Measurements from ENCODE around the gene LGALS4. TPM values are rescaled to one million over a fixed set of nuclear protein-coding genes. Genes with fewer than 3 reads are reported as not detected.
"Not testable (repeated sequence)": the region's sequence is repeated elsewhere in the genome, so short reads cannot be mapped to it uniquely, and the experiment has no call there.

LGALS4 gene, protein sequence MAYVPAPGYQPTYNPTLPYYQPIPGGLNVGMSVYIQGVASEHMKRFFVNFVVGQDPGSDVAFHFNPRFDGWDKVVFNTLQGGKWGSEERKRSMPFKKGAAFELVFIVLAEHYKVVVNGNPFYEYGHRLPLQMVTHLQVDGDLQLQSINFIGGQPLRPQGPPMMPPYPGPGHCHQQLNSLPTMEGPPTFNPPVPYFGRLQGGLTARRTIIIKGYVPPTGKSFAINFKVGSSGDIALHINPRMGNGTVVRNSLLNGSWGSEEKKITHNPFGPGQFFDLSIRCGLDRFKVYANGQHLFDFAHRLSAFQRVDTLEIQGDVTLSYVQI
- polyA plus RNA-seq (ENCODE audit: insufficient read length), result 2.0 TPM
- long read RNA-seq, donor 1, partial matches to known transcripts, result 0 of 1 reads
- long read RNA-seq, donor 1, other reads (novel, unspliced or antisense), result 0 of 1 reads
- long read RNA-seq, donor 2, partial matches to known transcripts, result 0 of 2 reads
- long read RNA-seq, donor 2, other reads (novel, unspliced or antisense), result 0 of 2 reads
- long read RNA-seq, donor 3, partial matches to known transcripts, result 0 of 1 reads
- long read RNA-seq, donor 3, other reads (novel, unspliced or antisense), result 0 of 1 reads
- long read RNA-seq, donor 4, result 0 reads
- long read RNA-seq, donor 5, result 0 reads
- long read RNA-seq, donor 6, result 0 reads
- long read RNA-seq, donor 7, partial matches to known transcripts, result 0 of 1 reads
- long read RNA-seq, donor 7, other reads (novel, unspliced or antisense), result 0 of 1 reads
- long read RNA-seq, donor 8, result 0 reads

DNA sequence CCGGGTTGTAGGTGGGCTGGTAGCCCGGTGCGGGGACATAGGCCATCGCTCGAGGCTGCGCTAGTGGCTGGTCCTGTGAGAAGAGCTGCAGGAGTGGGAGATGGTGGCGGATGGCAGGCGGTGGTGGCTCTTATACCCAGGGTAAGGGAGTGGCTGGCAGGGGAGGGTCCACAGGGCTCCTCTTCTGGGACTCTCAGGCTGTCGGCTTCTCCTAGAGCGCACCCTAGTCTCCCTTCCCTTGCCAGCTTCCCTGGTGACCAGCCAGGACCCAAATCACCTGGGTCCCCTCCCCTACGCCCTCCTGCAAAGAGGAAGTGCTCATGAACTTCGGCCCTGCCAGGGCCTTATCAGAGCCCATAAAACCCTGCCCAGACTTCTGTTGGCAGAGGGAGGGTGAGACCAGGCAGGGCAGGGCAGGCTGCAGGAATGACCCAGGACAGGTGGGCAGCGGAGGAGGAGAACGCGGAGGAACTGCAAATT, at the start of gene LGALS4:
Gene LGALS4, minus strand, starts transcription at position 105 of the 480 bp plus-strand sequence. Its CDS starts 59 bp downstream, at position 46.
- DNase-seq, result no peak

DNA sequence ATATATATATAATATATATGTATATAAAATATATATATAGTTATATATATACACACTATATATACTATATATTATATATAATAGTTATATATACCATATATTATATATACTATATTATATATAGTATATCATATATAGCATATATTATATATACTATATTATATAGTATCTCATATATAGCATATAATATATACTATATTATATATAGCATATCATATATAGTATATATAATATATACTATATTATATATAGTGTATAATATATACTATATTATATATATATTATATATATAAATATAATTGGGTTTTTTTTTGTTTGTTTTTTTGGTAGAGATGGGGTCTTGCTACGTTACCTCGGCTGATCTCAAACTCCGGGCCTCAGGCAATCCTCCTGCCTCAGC, 48.6 kb upstream of the LGALS4 start:
- DNase-seq, result no peak

DNA sequence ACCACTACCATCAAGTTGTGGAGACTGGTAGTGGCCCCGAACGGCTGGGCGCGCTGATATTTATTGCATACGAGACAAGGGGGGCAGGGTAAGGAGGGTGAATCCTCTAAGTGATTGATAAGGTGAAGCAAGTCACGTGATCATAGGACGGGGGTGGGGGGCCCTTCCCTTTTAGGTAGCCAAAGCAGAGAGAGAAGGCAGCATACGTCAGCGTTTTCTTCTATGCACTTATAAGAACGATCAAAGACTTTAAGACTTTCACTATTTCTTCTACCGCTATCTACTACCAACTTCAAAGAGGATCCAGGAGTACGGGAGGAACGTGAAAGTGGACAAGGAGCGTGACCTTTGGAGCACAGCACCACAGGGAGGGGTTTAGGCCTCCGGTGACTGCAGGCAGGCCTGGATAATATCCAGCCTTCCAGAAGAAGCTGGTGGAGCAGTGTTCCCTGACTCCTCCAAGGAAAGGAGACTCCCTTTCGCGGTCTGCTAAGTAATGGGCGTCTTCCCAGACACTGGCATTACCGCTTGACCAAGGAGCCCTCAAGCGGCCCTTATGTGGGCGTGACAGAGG, 47.0 kb upstream of the LGALS4 start:
- DNase-seq, result not testable (repeated sequence)

DNA sequence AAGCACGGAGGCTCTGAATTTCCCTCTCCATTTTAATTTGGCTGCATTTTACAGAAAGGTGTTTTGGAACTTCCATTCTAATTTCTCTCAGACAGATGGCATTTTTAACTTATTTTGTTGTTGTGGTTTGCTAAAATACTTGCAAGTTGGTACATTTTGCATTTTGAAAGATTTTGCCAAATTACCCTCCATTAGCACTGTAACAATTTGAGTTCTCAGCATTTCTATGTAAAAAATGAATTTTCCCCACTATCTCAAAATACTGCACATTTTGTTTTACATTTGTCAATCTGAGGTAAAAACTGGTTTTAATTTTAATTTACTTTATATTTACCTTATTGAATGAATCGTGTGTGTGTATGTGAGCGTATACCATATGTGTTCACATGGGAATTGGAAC, 44.1 kb upstream of the LGALS4 start:
- no peak for DNase-seq

DNA sequence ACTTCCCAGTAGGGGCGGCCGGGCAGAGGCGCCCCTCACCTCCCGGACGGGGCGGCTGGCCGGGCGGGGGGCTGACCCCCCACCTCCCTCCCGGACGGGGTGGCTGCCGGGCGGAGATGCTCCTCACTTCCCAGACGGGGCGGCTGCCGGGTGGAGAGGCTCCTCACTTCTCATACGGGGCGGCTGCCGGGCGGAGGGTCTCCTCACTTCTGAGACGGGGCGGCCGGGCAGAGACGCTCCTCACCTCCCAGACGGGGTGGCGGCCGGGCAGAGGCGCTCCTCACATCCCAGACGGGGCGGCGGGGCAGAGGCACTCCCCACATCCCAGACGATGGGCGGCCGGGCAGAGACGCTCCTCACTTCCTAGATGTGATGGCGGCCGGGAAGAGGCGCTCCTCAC, 43.0 kb upstream of the LGALS4 start:
- DNase-seq, result not testable (repeated sequence)

DNA sequence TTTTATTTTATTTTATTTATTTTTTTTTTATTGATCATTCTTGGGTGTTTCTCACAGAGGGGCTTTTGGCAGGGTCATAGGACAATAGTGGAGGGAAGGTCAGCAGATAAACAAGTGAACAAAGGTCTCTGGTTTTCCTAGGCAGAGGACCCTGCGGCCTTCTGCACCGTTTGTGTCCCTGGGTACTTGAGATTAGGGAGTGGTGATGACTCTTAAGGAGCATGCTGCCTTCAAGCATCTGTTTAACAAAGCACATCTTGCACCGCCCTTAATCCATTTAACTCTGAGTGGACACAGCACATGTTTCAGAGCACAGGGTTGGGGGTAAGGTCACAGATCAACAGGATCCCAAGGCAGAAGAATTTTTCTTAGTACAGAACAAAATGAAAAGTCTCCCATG, 42.2 kb upstream of the LGALS4 start:
- DNase-seq, result not testable (repeated sequence)

DNA sequence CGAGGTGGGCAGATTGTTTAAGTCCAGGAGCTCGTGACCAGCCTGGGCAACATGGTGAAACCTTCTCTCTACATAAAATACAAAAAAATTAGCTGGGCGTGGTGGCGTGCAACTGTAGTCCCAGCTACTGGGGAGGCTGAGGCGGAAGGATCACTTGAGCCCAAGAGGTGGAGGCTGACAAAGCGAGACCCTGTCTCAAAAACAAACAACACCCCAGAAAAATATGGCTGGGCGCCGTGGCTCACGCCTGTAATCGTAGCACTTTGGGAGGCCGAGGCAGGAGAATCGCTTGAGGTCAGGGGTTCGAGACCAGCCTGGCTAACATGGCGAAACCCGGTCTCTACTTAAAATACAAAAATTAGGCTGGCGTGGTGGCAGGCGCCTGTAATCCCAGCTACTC, 40.5 kb upstream of the LGALS4 start:
- DNase-seq, result no peak

DNA sequence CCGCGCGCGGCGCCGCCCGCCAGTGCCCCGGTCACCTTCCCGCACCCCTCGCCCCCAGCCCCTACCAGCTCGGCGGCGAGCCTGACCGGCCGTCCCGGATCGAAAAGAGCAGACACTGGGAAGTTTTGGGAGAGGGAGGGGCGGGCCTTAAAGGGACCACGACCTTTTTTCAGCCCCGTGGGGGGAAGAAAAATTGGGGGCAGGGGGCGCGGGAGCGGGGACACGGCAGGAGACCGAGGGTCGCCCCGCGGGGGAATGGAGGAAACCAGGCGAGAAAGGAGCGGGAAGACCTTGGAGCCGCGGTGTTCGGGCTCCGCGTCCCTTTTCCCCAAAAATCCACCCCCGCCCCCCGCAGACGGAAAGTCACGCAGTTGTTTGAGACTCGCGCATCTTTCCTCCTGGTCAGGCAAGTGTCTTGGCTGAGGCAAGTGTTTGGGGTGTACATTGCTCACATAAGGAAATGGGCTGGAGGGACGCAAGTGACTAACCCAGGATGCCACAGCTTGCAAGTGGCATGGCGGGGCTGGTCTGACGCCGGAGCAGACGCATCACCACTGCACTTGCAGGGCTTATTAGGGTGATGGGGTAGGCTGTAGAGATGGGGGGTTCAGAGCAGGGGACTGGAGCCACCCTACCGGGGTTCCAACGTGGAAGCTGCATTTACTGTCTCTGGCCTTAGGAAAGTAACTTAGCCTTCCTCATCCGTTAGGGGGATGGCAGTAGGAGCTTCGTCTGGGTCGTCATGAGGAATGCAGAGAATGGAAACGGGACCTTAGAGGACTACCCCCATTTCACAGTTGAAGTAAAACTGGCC, 39.7 kb upstream of the LGALS4 start:
- peak; percentile 61 for DNase-seq

DNA sequence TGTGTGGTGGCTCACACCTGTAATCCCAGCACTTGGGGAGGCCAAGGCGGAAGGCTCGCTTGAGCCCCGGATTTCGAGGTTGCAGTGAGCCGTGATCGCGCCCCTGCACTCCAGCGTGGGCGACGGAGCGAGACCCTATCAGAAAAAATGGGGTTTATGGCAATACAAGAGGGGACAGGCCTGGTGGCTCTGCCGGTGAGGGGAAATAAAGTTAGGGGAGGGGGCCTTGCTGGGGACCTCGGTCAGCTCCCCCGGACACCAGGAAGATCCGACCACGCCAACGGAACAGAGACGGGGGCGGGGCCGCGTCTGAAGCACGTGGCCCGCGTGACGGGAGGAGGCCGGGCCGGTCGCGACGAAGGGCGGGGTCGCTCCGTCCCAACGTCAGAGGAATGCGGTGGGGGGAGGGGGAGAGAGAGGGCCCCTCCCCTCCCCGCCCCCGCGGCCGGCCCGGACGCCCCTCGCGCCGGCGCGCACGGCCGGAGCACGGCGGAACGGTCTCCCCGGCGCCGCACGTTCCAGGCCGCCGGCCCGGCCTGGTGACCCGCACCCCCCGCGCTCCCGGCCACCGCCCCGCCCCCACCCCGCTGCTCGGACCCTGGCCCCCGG, 39.0 kb upstream of the LGALS4 start:
- peak; percentile 93 for DNase-seq

DNA sequence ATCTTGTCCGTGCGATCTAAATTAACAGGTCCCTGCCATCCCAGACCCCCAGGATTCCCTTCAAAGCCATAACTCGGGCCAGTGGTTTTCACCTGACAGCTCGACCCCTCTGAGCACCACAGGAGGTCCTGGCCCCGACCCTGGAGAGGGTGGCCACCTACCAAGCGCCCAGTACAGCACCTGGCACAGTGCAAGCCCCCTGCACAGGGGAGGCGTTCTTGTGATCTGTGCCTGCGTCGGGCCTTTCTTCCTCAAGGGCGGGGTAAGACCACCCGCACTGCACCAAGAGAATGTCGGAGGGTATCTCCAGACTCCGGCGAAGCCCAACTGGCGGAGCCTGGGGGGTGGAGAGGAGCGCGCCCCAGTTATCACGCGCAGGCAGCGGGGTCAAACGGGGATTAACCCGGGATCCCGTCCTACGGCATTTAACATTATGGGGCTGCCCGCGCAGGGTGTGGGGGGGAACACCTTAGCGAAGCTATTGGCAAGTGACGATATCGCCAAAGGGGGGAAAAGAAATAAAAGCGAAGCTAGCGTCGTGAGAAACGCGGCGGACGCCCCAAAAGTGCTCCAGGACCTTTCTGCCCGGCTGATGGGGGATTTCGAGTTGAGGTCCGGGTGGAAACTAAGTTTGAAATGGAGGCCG, 38.4 kb upstream of the LGALS4 start:
- DNase-seq, result no peak

DNA sequence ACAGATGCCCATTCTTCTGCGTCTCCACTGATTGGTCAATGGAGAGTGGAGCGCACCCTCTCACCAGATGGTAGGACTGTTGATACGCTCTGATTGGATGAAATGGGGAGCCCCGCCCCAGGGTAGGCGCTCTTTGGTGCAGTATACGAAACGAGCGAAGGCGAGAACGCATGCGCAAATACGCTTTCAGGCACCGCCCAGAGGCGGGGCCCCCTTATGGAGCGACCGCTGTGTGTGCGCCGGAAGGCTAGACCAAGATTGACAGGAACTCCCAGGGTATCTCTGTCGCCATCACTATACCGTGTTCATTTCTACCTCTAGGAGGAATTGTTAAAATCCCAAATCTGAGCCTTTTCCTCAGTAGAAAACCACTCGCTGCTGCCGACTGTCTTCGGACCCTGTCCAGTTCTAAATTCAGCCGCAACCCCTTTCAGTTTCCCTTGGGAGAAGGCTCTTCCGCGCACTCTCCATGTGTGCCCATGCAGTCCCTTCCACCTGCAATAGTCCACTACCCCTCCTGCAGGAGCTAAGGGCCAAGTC, 37.8 kb upstream of the LGALS4 start:
- peak; percentile 100 for DNase-seq

DNA sequence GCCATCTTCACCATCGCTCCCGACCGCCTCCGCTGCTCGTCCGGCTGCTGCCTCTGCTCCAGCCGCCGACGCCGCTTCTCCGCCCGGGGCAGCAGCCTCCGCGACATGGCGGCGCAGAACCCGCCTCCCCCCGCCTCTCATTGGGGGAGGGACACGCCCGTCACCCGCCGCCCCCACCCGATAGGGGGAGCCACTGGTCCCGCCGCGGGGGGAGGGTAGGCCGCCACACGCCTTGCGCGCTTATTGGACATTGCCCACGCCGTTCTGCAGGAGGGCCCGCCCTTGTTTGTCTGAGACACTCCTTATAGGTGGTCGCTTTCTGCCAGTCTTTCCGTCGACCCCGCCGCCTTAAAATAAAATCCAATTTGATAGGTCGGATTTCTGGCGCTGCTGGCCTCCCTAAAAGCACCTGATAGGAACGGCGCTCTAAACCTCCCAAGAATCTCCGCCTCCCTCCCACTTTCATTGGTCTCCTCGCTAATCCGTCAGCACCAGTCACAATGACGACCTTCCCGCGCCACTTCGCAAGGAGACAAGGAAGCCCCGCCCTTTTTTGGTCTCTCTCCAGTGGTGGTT, 37.2 kb upstream of the LGALS4 start, which contains the start of gene HNRNPL:
Gene HNRNPL, minus strand, starts transcription at position 127 of the 576 bp plus-strand sequence. Its CDS starts 20 bp downstream, at position 107.
- DNase-seq, result no peak

DNA sequence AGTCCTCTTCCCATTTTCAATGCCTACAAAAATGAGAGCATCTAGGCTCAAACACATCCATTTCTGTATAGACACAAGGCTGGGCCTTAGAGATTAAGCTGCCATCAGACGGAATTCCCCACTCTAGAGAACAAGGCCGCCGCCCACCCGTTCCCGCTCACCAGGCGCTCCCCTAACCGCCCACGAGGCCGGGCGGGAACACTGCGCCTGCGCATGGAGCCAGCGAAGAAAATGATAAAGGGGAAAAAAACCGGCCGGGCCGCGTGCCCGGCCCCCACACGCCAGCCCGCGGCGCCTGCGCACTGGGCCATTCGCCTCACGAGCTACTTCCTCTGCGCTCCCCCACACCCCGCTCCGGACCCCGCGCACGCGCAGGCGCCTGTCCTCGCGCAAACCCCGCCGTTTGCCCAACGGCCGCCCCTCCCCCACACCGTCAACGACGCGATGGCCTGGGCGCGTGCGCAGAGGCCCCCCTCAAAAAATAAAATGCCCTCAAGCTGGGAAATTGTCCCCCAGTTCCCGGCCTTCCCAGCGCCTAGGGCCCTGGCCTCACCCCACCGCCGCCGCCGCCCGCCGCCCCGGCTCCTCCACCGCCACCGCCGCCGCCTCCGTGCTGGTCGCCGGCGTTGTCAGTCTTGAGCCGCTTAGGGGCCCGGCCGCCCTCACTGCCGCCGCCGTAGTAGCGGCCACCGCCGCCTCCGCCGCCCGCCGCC, 36.6 kb upstream of the LGALS4 start:
- peak; percentile 96 for DNase-seq

DNA sequence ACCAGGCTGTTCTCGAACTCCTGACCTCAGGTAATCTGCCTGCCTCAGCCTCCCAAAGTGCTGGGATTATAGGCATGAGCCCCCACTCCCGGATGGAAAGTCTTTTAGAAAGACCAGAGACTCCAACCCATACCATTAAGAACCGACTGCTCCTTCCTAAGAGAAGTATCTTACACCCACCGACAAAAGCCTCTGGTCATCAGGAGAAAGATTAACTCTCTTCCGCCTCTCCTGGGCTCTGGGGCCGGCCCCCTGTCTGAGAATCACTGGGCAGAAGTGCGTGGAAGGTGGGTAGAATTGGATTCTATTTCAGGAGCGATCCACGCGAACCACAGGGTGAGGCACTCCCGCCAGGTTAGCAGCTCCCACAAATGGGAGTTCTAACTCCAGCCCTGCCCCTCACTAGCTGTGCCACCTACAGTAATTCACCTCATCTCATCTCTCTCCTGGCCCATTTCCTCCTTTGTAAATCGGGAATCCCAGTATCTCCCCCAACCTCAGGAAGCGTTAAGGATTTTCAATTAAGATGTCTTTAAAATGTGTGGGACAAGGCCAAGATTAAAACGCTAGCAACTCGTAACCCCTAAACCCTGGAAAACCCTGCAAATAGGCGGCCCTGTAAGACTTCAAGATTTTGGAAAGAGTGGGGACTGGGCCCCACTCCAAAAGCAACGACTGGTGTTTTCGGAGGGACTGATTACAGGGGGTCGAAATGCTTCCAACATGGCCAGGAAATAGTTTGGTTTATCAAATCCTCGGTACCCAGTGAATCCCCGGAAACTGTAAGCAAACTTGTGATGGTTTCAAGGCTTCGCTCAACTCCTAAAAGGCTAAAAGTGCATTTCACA, 35.8 kb upstream of the LGALS4 start:
- no peak for DNase-seq

DNA sequence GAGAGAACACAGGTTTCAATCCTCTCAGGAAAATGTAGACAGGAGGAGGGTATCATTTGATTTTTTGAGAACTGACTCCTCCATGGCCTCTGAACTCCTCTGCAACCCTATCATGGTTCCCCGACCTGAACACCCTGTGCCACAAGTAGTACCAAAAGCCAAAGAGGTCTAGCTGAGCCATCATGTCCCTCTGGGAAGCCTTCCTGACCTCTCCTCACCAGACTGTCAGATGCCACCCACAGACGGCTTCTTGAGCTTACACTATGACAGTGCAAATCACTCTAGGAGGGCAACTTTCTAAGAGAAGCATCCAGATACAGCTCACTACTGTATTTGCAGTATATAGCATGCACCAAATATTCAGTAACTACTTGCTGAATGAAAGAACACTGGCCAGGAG, 33.4 kb upstream of the LGALS4 start:
- DNase-seq, result no peak

DNA sequence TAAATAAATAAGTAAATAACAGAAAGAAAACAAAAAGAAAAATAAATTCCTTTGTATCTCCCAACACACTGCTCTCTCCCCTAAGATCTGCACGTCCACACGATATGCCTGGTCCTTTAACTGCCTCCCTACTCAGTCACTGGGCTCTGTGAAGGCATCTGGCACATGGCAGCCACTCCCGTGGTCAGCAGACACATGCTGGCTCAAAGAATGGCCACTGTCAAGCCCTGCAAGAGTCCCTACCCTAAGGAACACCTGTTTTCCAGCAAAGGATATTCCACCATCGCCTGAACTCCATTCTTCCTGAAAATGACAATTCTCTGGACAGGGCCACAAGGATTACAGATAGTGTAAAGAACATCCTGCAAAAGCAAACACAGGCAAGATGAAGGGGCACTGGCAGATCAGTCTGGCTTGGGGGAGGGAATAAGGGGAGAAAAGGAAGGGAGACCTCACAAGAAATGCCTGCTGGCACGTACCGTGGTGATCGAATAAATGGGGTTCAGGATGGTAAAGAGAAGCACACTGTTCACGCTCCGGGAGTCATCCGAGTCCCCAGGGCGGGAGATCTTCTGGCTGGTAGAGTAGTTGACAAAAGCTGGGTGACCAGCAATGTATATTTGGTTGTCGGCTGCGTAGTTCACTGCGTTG, 32.8 kb upstream of the LGALS4 start:
- no peak for DNase-seq

DNA sequence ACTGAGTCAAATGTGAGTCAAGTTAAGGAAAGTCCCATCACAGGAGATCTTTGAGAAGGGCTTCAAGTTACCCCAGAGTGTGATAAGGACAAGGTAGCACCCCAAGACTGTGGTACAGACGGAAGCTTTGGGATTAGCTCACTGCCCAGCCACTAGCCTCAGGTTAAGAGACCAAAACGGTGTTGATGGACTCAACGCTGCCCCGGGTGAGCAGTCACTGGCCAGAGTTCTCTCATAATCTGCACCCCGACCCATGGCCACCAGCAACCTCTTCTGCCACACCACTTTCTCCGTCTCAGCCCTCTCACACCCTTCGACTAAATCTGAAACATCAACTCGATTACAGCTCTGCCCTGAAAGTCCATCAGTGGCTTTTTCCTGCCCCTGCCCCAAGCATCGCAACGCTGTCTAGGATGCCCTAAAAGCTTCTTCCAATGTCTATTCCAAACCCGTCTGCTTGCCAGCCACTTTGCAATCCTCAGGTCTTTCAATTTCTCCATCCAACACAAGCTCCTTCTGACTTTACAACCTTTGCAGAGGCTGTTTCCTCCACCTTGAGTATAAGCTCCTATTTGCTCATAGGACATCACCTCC, 31.4 kb upstream of the LGALS4 start:
- DNase-seq, result no peak
